ENCODE results near the gene KDM4B. TPM values are rescaled to one million over a fixed set of nuclear protein-coding genes. Genes with fewer than 3 reads are reported as not detected.

The KDM4B gene
- total RNA-seq, 2 donors from 2014 or later, result 27.8 to 38.5 TPM

GRCh38 chr19:5132206-5132560, 163.3 kb downstream of the KDM4B start:
- Histone ChIP-seq H3K9ac (ENCODE audit: extremely low read depth, low read length, poor library complexity, severe bottlenecking) (no peak overlapping the region), H3K4me3 (ENCODE audit: low read length) (no peak overlapping the region), H3K9me3 (ENCODE audit: control insufficient read depth, low read length) (no peaks in the 10 kb centered on the region), H3K27ac (ENCODE audit: low read depth, low read length) (peak overlapping the region; percentile 93), H3K4me1 (ENCODE audit: control insufficient read depth, insufficient read depth, low read length) (peaks cover 7% of the 10 kb centered on the region), H3K36me3 (ENCODE audit: control insufficient read depth, insufficient read depth, low read length) (peaks cover 3% of the 10 kb centered on the region), H3K27me3 (ENCODE audit: control insufficient read depth, insufficient read depth, low read length, poor library complexity, severe bottlenecking) (no peaks in the 10 kb centered on the region)
- no peak overlapping the region for H3K4me3 Mint-ChIP-seq
- DNase-seq, result no peak
- no peak for TF ChIP-seq CTCF (conservative IDR thresholded peaks at IDR 0.05)
- H3K9me3 Mint-ChIP-seq, result no peaks in the 10 kb centered on the region
- H3K27ac Mint-ChIP-seq, result no peak overlapping the region
- peaks cover 9% of the 10 kb centered on the region for H3K36me3 Mint-ChIP-seq (ENCODE audit: low read depth)
- WGBS, 2 experiments (ENCODE audit: insufficient coverage in 1 of 2, insufficient read length in 1 of 2), result 51 to 70% methylated on average over 7 to 8 of the region's 8 CpGs
- no peaks in the 10 kb centered on the region for H3K27me3 Mint-ChIP-seq (ENCODE audit: insufficient read depth)
- H3K4me1 Mint-ChIP-seq, result peaks cover 4% of the 10 kb centered on the region

GRCh38 chr19:5132698-5133651, 164.1 kb downstream of the KDM4B start:
- DNase-seq, result no peak
- H3K4me1 ChIP-seq (ENCODE audit: control insufficient read depth, insufficient read depth, low read length), result no peaks in the 10 kb centered on the region
- H3K9me3 Mint-ChIP-seq, result no peaks in the 10 kb centered on the region
- H3K27me3 ChIP-seq (ENCODE audit: control insufficient read depth, insufficient read depth, low read length, poor library complexity, severe bottlenecking), result no peaks in the 10 kb centered on the region
- peaks cover 13% of the 10 kb centered on the region for H3K36me3 Mint-ChIP-seq (ENCODE audit: low read depth)
- 92 to 97% methylated on average over 11 to 27 of the region's 27 CpGs for WGBS, 2 experiments (ENCODE audit: insufficient coverage in 1 of 2, insufficient read length in 1 of 2)
- TF ChIP-seq CTCF (conservative IDR thresholded peaks at IDR 0.05), result no peak
- peaks cover 9% of the 10 kb centered on the region for H3K36me3 ChIP-seq (ENCODE audit: control insufficient read depth, insufficient read depth, low read length)
- H3K27me3 Mint-ChIP-seq (ENCODE audit: insufficient read depth), result no peaks in the 10 kb centered on the region
- H3K4me3 Mint-ChIP-seq, result no peak overlapping the region
- H3K9ac ChIP-seq (ENCODE audit: extremely low read depth, low read length, poor library complexity, severe bottlenecking), result no peak overlapping the region
- no peak overlapping the region for H3K4me3 ChIP-seq (ENCODE audit: low read length)
- no peak overlapping the region for H3K27ac Mint-ChIP-seq
- peak overlapping the region; percentile 93 for H3K27ac ChIP-seq (ENCODE audit: low read depth, low read length)
- H3K9me3 ChIP-seq (ENCODE audit: control insufficient read depth, low read length), result no peaks in the 10 kb centered on the region
- H3K4me1 Mint-ChIP-seq, result peaks cover 4% of the 10 kb centered on the region

DNA sequence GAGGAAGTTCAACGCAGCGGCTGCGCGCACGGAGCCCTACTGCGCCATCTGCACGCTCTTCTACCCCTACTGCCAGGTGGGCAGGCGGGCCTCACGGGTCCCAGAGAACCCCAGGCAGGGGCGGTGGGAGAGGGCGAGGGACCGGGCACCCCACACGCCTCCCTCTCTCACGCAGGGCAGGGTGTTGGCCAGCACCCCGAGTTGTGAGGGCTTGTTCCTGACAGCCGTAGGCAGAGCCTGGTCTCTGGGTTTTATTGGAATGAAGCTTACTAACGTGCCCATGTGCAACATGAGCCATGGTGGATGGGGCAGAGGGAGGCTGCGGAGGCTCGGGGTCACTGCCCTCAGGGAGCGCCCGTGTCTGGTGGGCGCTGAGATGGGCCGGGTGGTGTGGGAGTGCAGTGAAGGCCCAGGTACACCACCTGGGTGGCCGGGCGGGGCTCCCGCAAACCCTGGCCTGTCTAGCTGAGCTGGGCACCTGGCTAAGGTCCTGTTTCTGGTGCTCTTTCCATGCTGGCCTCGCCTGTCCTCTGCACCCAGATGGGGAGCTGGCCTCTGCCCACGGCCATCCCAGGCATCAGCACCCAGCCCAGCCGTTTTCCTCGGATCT, 165.2 kb downstream of the KDM4B start:
- peaks cover 24% of the 10 kb centered on the region for H3K36me3 Mint-ChIP-seq (ENCODE audit: low read depth)
- H3K27me3 Mint-ChIP-seq (ENCODE audit: insufficient read depth), result no peaks in the 10 kb centered on the region
- peak overlapping the region; percentile 53 for H3K27ac ChIP-seq (ENCODE audit: low read depth, low read length)
- no peak overlapping the region for H3K4me3 Mint-ChIP-seq
- H3K9me3 ChIP-seq (ENCODE audit: control insufficient read depth, low read length), result no peaks in the 10 kb centered on the region
- H3K4me1 Mint-ChIP-seq, result peaks cover 4% of the 10 kb centered on the region
- no peaks in the 10 kb centered on the region for H3K27me3 ChIP-seq (ENCODE audit: control insufficient read depth, insufficient read depth, low read length, poor library complexity, severe bottlenecking)
- WGBS, 2 experiments (ENCODE audit: insufficient coverage in 1 of 2, insufficient read length in 1 of 2), result 95 to 96% methylated on average over 15 to 30 of the region's 30 CpGs
- peaks cover 19% of the 10 kb centered on the region for H3K36me3 ChIP-seq (ENCODE audit: control insufficient read depth, insufficient read depth, low read length)
- peak overlapping the region; percentile 70 for H3K27ac Mint-ChIP-seq
- no peak for TF ChIP-seq CTCF (conservative IDR thresholded peaks at IDR 0.05)
- no peaks in the 10 kb centered on the region for H3K4me1 ChIP-seq (ENCODE audit: control insufficient read depth, insufficient read depth, low read length)
- no peak for DNase-seq
- H3K9ac ChIP-seq (ENCODE audit: extremely low read depth, low read length, poor library complexity, severe bottlenecking), result no peak overlapping the region
- H3K9me3 Mint-ChIP-seq, result no peaks in the 10 kb centered on the region
- no peak overlapping the region for H3K4me3 ChIP-seq (ENCODE audit: low read length)
